ENCODE results near the gene ELAPOR2. TPM values are rescaled to one million over a fixed set of nuclear protein-coding genes. Genes with fewer than 3 reads are reported as not detected.
A peak's percentile ranks its signal among the peaks of the same experiment; 100 is the strongest.

The ELAPOR2 gene
- total and polyA plus RNA-seq, 10 donors = 2.4 to 23.3 (median 17.9) TPM

GRCh38 chr7:87075671-87076404 is 16.4 kb upstream of the ELAPOR2 start:
- Histone ChIP-seq H3K4me3 (no peak overlapping the region), H3K4me1 (peaks cover 0 to 7% (median 0%) of the 10 kb centered on the region in 6 donors), H3K27ac (no peak overlapping the region), H3K27me3 (replicated peaks in 1 of 7) (no peaks in the 10 kb centered on the region), H3K36me3 (no peaks in the 10 kb centered on the region), H3K9me3 (no peaks in the 10 kb centered on the region)
- intact Hi-C loops (cut with DNase I; ENCODE audit: low total_unique reads) = no loop called here
- TF ChIP-seq POLR2A (IDR thresholded peaks at IDR 0.05) (no peak), POLR2AphosphoS5 (IDR thresholded peaks at IDR 0.05) (no peak)
- TF ChIP-seq, protein P1, sequence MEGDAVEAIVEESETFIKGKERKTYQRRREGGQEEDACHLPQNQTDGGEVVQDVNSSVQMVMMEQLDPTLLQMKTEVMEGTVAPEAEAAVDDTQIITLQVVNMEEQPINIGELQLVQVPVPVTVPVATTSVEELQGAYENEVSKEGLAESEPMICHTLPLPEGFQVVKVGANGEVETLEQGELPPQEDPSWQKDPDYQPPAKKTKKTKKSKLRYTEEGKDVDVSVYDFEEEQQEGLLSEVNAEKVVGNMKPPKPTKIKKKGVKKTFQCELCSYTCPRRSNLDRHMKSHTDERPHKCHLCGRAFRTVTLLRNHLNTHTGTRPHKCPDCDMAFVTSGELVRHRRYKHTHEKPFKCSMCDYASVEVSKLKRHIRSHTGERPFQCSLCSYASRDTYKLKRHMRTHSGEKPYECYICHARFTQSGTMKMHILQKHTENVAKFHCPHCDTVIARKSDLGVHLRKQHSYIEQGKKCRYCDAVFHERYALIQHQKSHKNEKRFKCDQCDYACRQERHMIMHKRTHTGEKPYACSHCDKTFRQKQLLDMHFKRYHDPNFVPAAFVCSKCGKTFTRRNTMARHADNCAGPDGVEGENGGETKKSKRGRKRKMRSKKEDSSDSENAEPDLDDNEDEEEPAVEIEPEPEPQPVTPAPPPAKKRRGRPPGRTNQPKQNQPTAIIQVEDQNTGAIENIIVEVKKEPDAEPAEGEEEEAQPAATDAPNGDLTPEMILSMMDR (IDR thresholded peaks at IDR 0.05 in 8 of 11, conservative IDR thresholded peaks at IDR 0.05 in 3 of 11) = no peak
- DNase-seq = no peak
- whole genome bisulfite sequencing, 5 donors = 41 to 57% (median 48%) methylated on average over 2 of the region's 2 CpGs

GRCh38 chr7:87067788-87068187 is 8.3 kb upstream of the ELAPOR2 start:
- no peak overlapping the region for H3K27ac ChIP-seq
- intact Hi-C loops (cut with DNase I; ENCODE audit: low total_unique reads) = no loop called here
- no peaks in the 10 kb centered on the region for H3K4me1 ChIP-seq
- no peaks in the 10 kb centered on the region for H3K9me3 ChIP-seq
- no peaks in the 10 kb centered on the region for H3K36me3 ChIP-seq
- no peaks in the 10 kb centered on the region for H3K27me3 ChIP-seq (replicated peaks in 1 of 7)
- no peak for TF ChIP-seq POLR2A (IDR thresholded peaks at IDR 0.05)
- TF ChIP-seq POLR2AphosphoS5 (IDR thresholded peaks at IDR 0.05) = no peak
- DNase-seq = no peak
- H3K4me3 ChIP-seq = no peak overlapping the region

GRCh38 chr7:87060288-87060537 is 759 bp upstream of the ELAPOR2 start:
- H3K9me3 ChIP-seq = no peaks in the 10 kb centered on the region
- intact Hi-C loops (cut with DNase I; ENCODE audit: low total_unique reads) = no loop called here

DNA sequence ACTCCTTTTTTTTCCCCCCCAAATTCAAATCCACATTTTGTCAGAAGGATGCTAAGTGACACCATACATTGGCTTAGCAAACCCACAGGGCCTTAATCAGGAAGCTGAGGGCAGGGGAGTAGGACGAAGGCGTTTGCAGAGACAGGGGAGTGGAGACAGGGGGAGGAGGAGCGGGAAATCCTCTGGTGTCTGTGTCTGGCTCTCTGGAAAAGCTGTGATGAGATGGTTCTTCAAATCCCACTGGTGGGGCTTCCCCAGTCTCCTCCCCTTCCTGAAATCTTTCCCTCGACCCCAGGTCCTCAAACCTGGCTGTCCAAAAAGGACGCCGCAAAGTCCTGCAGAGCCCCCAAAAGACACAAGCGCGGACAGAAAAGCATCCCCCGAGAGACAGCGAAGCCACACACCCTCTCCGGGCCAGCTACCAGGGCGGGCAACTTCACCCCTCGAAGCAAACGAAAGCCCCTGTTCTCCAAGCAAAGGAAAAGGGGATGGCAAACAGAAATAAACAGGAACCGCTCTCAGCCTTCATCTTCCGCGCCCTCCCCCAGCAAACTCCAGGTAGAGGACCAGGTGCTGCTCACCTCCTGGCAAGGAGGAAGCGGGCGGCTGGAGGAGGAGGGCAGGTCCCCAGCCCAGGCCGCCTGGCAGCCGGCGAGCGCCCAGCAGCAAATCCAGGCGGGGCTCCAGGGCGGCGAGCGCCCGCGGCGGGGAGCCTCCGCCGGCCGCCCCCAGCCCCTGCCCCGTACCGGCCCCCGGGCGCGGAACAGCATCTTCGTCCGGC is 520 bp downstream of the ELAPOR2 start:
- H3K4me1 ChIP-seq = peaks cover 0 to 20% (median 14%) of the 10 kb centered on the region in 6 donors
- no peaks in the 10 kb centered on the region for H3K36me3 ChIP-seq
- H3K27ac ChIP-seq = peak overlapping the region in 6 of 8 donors; percentile 51 to 81 (median 74)
- no peaks in the 10 kb centered on the region for H3K9me3 ChIP-seq
- TF ChIP-seq, protein P1 (IDR thresholded peaks at IDR 0.05 in 8 of 11, conservative IDR thresholded peaks at IDR 0.05 in 3 of 11) = no peak
- no peak for TF ChIP-seq POLR2AphosphoS5 (IDR thresholded peaks at IDR 0.05)
- no peak for TF ChIP-seq POLR2A (IDR thresholded peaks at IDR 0.05)
- peak overlapping the region; percentile 44 to 74 (median 58) for H3K4me3 ChIP-seq
- 1 to 4% (median 2%) methylated on average over 19 to 40 of the region's 40 CpGs for WGBS, 5 donors
- H3K27me3 ChIP-seq (replicated peaks in 1 of 7) = peaks cover 0 to 19% (median 0%) of the 10 kb centered on the region in 7 donors
- intact Hi-C loops (cut with DNase I; ENCODE audit: low total_unique reads) = loop anchor here (10.0 kb wide), 1 partner anchor 166 kb away; no protein-coding TSS in a partner anchor
- no peak for DNase-seq

More at GRCh38 chr7:87060288-87060537, 759 bp upstream of the ELAPOR2 start:
- no peak for DNase-seq
- WGBS, 5 donors = 79 to 95% (median 88%) methylated on average over 2 of the region's 2 CpGs
- H3K36me3 ChIP-seq = no peaks in the 10 kb centered on the region
- no peak for TF ChIP-seq POLR2AphosphoS5 (IDR thresholded peaks at IDR 0.05)
- no peak for TF ChIP-seq POLR2A (IDR thresholded peaks at IDR 0.05)
- TF ChIP-seq, protein P1 (IDR thresholded peaks at IDR 0.05 in 8 of 11, conservative IDR thresholded peaks at IDR 0.05 in 3 of 11) = no peak
- H3K27me3 ChIP-seq (replicated peaks in 1 of 7) = peaks cover 0 to 19% (median 0%) of the 10 kb centered on the region in 7 donors
- H3K4me1 ChIP-seq = peaks cover 0 to 20% (median 14%) of the 10 kb centered on the region in 6 donors
- peak overlapping the region in 7 of 8 donors; percentile 24 to 81 (median 72) for H3K27ac ChIP-seq
- H3K4me3 ChIP-seq = peak overlapping the region in 5 of 8 donors; percentile 49 to 74 (median 60)

Data from spleen (tissue), 11 donors.